ENCODE data around the gene ANKRD42. TPM values are rescaled to one million over a fixed set of nuclear protein-coding genes. Genes with fewer than 3 reads are reported as not detected.
A peak's percentile ranks its signal among the peaks of the same experiment; 100 is the strongest.

Gene ANKRD42
- total and polyA plus RNA-seq, 9 of the 15 experiments (the other 6 are each of a cell fraction or from before 2014, with no cell fraction given) = 2.8 to 9.1 (median 6.1) TPM

- TF ChIP-seq STAT6 (CRISPR knock-in tag; IDR thresholded peaks at IDR 0.05) (no peak), NFRKB (IDR thresholded peaks at IDR 0.05; ENCODE audit: low read depth) (no peak), KAT2B (IDR thresholded peaks at IDR 0.05; ENCODE audit: low read depth, low read length) (no peak), SMC3 (conservative IDR thresholded peaks at IDR 0.05; ENCODE audit: insufficient read depth, low read depth, low read length) (no peak), E2F8 (IDR thresholded peaks at IDR 0.05; ENCODE audit: low read depth, partially characterized antibody) (no peak), DPF2 (IDR thresholded peaks at IDR 0.05) (peak; percentile 45; the same call in 1 of the 2 replicates), CBX3 (IDR thresholded peaks at IDR 0.05; ENCODE audit: borderline replicate concordance in 1 of 2, low read length in 2 of 2) (no peak), ZFPM2 (CRISPR knock-in tag; IDR thresholded peaks at IDR 0.05) (no peak), NBN (IDR thresholded peaks at IDR 0.05; ENCODE audit: low read depth) (no peak), KDM5B (IDR thresholded peaks at IDR 0.05; ENCODE audit: insufficient replicate concordance, low read depth, low read length) (peak; percentile 59), EWSR1 (IDR thresholded peaks at IDR 0.05; ENCODE audit: borderline replicate concordance, low read depth, partially characterized antibody) (no peak), CREB3L1 (IDR thresholded peaks at IDR 0.05; ENCODE audit: borderline replicate concordance, low read depth) (no peak), RFX1 (IDR thresholded peaks at IDR 0.05) (no peak)
- TF ChIP-seq, protein P1, sequence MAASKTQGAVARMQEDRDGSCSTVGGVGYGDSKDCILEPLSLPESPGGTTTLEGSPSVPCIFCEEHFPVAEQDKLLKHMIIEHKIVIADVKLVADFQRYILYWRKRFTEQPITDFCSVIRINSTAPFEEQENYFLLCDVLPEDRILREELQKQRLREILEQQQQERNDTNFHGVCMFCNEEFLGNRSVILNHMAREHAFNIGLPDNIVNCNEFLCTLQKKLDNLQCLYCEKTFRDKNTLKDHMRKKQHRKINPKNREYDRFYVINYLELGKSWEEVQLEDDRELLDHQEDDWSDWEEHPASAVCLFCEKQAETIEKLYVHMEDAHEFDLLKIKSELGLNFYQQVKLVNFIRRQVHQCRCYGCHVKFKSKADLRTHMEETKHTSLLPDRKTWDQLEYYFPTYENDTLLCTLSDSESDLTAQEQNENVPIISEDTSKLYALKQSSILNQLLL (CRISPR knock-in tag; IDR thresholded peaks at IDR 0.05; ENCODE audit: borderline replicate concordance) = no peak
- TF ChIP-seq, protein P2, sequence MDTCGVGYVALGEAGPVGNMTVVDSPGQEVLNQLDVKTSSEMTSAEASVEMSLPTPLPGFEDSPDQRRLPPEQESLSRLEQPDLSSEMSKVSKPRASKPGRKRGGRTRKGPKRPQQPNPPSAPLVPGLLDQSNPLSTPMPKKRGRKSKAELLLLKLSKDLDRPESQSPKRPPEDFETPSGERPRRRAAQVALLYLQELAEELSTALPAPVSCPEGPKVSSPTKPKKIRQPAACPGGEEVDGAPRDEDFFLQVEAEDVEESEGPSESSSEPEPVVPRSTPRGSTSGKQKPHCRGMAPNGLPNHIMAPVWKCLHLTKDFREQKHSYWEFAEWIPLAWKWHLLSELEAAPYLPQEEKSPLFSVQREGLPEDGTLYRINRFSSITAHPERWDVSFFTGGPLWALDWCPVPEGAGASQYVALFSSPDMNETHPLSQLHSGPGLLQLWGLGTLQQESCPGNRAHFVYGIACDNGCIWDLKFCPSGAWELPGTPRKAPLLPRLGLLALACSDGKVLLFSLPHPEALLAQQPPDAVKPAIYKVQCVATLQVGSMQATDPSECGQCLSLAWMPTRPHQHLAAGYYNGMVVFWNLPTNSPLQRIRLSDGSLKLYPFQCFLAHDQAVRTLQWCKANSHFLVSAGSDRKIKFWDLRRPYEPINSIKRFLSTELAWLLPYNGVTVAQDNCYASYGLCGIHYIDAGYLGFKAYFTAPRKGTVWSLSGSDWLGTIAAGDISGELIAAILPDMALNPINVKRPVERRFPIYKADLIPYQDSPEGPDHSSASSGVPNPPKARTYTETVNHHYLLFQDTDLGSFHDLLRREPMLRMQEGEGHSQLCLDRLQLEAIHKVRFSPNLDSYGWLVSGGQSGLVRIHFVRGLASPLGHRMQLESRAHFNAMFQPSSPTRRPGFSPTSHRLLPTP (IDR thresholded peaks at IDR 0.05; ENCODE audit: borderline replicate concordance, extremely low read depth, insufficient read length) = no peak
Measured at GRCh38 chr11:83194281-83195142, 1.0 kb downstream of the ANKRD42 start (continued).
